Measurements from ENCODE around the gene JAZF1. TPM values are rescaled to one million over a fixed set of nuclear protein-coding genes. Genes with fewer than 3 reads are reported as not detected.

JAZF1 gene
- total and polyA plus RNA-seq, 4 donors: 5.2 to 16.5 (median 10.7) TPM

- Histone ChIP-seq H3K27me3 (ENCODE audit: control insufficient read depth in 3 of 3, insufficient read depth in 3 of 3, low read length in 2 of 3) (no peaks in the 10 kb centered on the region), H3K4me3 (no peak overlapping the region), H3K36me3 (ENCODE audit: control insufficient read depth in 4 of 4, insufficient read depth in 4 of 4, low read length in 4 of 4) (no peaks in the 10 kb centered on the region), H3K27ac (ENCODE audit: low read depth in 1 of 2, low read length in 1 of 2) (no peak overlapping the region), H3K4me1 (ENCODE audit: control insufficient read depth in 5 of 5, insufficient read depth in 5 of 5, low read length in 5 of 5) (peaks cover 0 to 8% (median 4%) of the 10 kb centered on the region in 5 donors), H3K9me3 (ENCODE audit: control insufficient read depth in 4 of 4, insufficient read depth in 3 of 4, low read length in 3 of 4) (no peaks in the 10 kb centered on the region), H3K9ac (ENCODE audit: insufficient read depth in 1 of 2, low read length in 2 of 2) (no peak overlapping the region)
- ATAC-seq (ENCODE audit: insufficient read depth, low FRiP score): no peak
- TF ChIP-seq, protein P1, sequence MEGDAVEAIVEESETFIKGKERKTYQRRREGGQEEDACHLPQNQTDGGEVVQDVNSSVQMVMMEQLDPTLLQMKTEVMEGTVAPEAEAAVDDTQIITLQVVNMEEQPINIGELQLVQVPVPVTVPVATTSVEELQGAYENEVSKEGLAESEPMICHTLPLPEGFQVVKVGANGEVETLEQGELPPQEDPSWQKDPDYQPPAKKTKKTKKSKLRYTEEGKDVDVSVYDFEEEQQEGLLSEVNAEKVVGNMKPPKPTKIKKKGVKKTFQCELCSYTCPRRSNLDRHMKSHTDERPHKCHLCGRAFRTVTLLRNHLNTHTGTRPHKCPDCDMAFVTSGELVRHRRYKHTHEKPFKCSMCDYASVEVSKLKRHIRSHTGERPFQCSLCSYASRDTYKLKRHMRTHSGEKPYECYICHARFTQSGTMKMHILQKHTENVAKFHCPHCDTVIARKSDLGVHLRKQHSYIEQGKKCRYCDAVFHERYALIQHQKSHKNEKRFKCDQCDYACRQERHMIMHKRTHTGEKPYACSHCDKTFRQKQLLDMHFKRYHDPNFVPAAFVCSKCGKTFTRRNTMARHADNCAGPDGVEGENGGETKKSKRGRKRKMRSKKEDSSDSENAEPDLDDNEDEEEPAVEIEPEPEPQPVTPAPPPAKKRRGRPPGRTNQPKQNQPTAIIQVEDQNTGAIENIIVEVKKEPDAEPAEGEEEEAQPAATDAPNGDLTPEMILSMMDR (IDR thresholded peaks at IDR 0.05; ENCODE audit: control extremely low read depth, extremely low read depth): no peak
- WGBS, 2 donors: 46 to 65% methylated on average over 3 of the region's 3 CpGs
- no peak for DNase-seq
Observed at GRCh38 chr7:28155019-28155660, 25.5 kb downstream of the JAZF1 start.

DNA sequence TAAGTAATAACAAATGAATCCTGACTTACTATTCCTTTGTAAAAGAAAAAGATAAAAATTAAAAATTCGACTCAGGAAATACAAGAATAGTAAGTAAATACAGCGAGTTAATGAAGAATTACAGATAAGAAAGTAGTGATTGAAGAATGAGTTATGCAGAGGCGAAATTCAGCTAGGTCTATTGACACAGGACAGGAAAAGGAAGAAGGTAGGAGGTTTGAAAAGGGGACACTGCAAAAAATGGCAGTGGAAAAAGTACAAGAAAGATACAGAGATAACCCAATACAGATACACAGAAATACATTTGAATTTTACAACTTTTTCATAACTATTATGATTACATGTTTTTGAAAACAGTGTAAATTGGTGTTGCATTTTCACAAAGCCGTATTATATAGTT is 28.0 kb downstream of the JAZF1 start:
- peaks cover 0 to 20% (median 4%) of the 10 kb centered on the region in 5 donors for H3K4me1 ChIP-seq (ENCODE audit: control insufficient read depth in 5 of 5, insufficient read depth in 5 of 5, low read length in 5 of 5)
- H3K27me3 ChIP-seq (ENCODE audit: control insufficient read depth in 3 of 3, insufficient read depth in 3 of 3, low read length in 2 of 3): no peaks in the 10 kb centered on the region
- H3K36me3 ChIP-seq (ENCODE audit: control insufficient read depth in 4 of 4, insufficient read depth in 4 of 4, low read length in 4 of 4): no peaks in the 10 kb centered on the region
- no peaks in the 10 kb centered on the region for H3K9me3 ChIP-seq (ENCODE audit: control insufficient read depth in 4 of 4, insufficient read depth in 3 of 4, low read length in 3 of 4)
- H3K27ac ChIP-seq (ENCODE audit: low read depth in 1 of 2, low read length in 1 of 2): no peak overlapping the region
- DNase-seq (no peak), ATAC-seq (ENCODE audit: insufficient read depth, low FRiP score) (no peak)
- no peak overlapping the region for H3K9ac ChIP-seq (ENCODE audit: insufficient read depth in 1 of 2, low read length in 2 of 2)
- TF ChIP-seq, protein P1 (IDR thresholded peaks at IDR 0.05; ENCODE audit: control extremely low read depth, extremely low read depth): no peak
- 61 to 87% methylated on average over 4 of the region's 4 CpGs for WGBS, 2 donors
- H3K4me3 ChIP-seq: no peak overlapping the region

DNA sequence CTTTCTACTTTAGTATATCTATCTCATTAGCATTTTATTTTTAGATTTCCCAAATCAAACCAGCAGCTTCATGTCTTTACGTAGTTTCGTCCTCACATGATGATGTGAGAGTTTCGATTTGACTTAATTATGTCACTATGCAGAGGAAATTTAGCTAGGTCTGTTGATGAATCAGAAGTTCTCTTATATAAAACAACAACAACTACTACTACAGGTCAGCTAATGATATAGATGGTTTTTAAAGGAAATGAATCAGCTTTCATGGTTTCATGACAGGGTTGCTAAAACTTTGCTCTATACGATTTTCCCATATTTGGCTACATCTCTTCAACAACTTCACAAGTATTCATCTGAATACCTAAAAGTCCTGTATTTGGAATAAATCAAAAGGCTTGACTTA is 28.6 kb downstream of the JAZF1 start:
- H3K9me3 ChIP-seq (ENCODE audit: control insufficient read depth in 4 of 4, insufficient read depth in 3 of 4, low read length in 3 of 4): no peaks in the 10 kb centered on the region
- H3K27me3 ChIP-seq (ENCODE audit: control insufficient read depth in 3 of 3, insufficient read depth in 3 of 3, low read length in 2 of 3): no peaks in the 10 kb centered on the region
- TF ChIP-seq, protein P1 (IDR thresholded peaks at IDR 0.05; ENCODE audit: control extremely low read depth, extremely low read depth): no peak
- no peak overlapping the region for H3K9ac ChIP-seq (ENCODE audit: insufficient read depth in 1 of 2, low read length in 2 of 2)
- no peak overlapping the region for H3K27ac ChIP-seq (ENCODE audit: low read depth in 1 of 2, low read length in 1 of 2)
- 70 to 80% methylated on average over 4 of the region's 4 CpGs for WGBS, 2 donors
- H3K4me1 ChIP-seq (ENCODE audit: control insufficient read depth in 5 of 5, insufficient read depth in 5 of 5, low read length in 5 of 5): peaks cover 0 to 20% (median 4%) of the 10 kb centered on the region in 5 donors
- DNase-seq (no peak), ATAC-seq (ENCODE audit: insufficient read depth, low FRiP score) (no peak)
- H3K4me3 ChIP-seq: no peak overlapping the region
- H3K36me3 ChIP-seq (ENCODE audit: control insufficient read depth in 4 of 4, insufficient read depth in 4 of 4, low read length in 4 of 4): no peaks in the 10 kb centered on the region

Measured in lung (tissue), 12 donors.